Prostate gland (tissue), 2 donors: ENCODE data around the gene MGLL.

Experiments
- POLR2A ChIP-seq: fragments of 450-650 bp; IDR thresholded peaks from one replicate; pipeline ENCODE4 v1.6.1; 2016; ENCODE audit warnings: antibody characterized with exemption, mild to moderate bottlenecking
- TF ChIP-seq, protein P1 (sequence below), 4 experiments: fragments of 200-600 bp in 2 of 4; fragments of 450-650 bp in 2 of 4; sonication (generic) in 2 of 4; IDR thresholded peaks; 1 replicate in 3 of 4; 2 replicates in 1 of 4; pipeline ENCODE4 v1.5.1; 2016 to 2019; ENCODE audit warnings: antibody characterized with exemption in 4 of 4, mild to moderate bottlenecking in 2 of 4, moderate library complexity in 2 of 4

DNA sequence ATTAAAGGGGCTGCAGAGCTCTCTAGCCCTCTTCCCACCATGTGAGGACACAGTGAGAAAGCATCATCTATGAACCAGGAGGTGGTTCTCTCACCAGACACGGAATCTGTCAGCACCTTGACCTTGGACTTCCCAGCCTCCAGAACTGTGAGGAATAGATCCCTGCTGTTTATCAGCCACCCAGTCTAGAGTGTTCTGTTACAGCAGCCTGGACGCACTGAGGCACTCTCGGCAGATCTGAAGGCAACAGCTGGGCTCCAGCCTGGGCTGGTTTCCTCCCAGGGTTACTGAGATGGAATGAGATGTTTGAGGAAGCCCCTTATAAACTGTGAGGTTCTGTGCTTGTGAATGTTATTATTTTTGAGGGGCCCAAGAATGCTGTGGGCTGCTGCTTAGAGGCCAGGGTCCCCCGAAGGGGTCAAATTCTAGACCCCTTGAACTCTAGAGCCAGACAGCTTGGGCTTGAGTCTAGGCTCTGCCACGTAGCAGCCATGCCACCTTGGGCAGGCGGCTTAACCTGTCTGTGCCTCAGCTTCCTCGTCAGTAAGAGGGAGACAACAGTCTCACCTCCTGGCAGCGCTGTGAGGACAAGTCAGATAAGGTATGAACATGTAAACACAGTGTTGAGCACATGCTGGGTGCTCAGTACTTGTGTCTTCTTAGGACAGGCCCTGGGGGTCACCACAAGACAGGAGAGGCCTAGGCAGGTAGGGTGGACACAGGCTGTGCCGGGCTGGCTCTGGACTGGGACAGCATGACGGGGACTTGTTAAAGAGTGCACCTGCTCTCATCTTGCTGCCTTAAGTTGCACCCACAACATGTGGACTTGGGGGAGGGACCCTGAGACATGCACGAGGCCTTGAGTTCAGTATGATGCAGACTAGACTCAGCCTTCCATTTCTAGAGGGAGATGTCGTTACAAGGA lies 49.2 kb downstream of the MGLL start:
- TF ChIP-seq, protein P1, sequence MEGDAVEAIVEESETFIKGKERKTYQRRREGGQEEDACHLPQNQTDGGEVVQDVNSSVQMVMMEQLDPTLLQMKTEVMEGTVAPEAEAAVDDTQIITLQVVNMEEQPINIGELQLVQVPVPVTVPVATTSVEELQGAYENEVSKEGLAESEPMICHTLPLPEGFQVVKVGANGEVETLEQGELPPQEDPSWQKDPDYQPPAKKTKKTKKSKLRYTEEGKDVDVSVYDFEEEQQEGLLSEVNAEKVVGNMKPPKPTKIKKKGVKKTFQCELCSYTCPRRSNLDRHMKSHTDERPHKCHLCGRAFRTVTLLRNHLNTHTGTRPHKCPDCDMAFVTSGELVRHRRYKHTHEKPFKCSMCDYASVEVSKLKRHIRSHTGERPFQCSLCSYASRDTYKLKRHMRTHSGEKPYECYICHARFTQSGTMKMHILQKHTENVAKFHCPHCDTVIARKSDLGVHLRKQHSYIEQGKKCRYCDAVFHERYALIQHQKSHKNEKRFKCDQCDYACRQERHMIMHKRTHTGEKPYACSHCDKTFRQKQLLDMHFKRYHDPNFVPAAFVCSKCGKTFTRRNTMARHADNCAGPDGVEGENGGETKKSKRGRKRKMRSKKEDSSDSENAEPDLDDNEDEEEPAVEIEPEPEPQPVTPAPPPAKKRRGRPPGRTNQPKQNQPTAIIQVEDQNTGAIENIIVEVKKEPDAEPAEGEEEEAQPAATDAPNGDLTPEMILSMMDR (IDR thresholded peaks at IDR 0.05): no peak
- TF ChIP-seq POLR2A: no peak
